KBM-7 (cell line): ENCODE data around the gene SIGLEC10.
"Not testable (repeated sequence)": the region's sequence is repeated elsewhere in the genome, so short reads cannot be mapped to it uniquely, and the experiment has no call there.

Experiments
- DNase-seq: peaks from one replicate; pipeline ENCODE4 v3.0.0-alpha.2; 2015
- in situ Hi-C: fragments of 300-500 bp; cut with MboI; formaldehyde crosslinking; loops from 2 replicates; pipeline ENCODE4 v1.14.3; 2020; ENCODE audit warnings: low sequenced_read_pairs, low pct_unique_long_range_greater_than_20kb, mixed read lengths

Gene SIGLEC10

GRCh38 chr19:51402117-51402516, 15.3 kb downstream of the SIGLEC10 start:
- in situ Hi-C loops: no loop called here
- no peak for DNase-seq

DNA sequence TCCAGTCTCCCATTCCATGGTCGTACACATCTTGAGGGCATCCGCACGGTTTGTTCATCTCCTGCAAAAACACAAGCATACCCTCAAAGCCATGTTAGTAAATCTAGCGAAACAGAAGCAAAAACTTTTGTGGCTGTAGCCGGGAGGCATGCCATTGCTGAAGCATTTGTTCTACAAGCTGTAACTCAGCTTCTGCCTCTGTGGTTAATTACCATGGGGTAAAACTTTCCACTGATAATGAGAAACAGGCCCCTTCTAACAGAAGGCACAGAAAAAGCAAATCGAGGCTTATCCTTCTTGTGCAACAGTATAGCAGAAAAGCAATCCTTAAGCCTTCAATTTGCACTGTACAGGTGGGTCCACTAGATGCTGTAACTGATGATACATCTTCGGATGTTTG, 17.5 kb downstream of the SIGLEC10 start:
- in situ Hi-C loops, DNase-seq: not testable (repeated sequence)

- DNase-seq: no peak
- in situ Hi-C loops: no loop called here
These were observed 18.2 kb downstream of the SIGLEC10 start for GRCh38 chr19:51399231-51399630.

DNA sequence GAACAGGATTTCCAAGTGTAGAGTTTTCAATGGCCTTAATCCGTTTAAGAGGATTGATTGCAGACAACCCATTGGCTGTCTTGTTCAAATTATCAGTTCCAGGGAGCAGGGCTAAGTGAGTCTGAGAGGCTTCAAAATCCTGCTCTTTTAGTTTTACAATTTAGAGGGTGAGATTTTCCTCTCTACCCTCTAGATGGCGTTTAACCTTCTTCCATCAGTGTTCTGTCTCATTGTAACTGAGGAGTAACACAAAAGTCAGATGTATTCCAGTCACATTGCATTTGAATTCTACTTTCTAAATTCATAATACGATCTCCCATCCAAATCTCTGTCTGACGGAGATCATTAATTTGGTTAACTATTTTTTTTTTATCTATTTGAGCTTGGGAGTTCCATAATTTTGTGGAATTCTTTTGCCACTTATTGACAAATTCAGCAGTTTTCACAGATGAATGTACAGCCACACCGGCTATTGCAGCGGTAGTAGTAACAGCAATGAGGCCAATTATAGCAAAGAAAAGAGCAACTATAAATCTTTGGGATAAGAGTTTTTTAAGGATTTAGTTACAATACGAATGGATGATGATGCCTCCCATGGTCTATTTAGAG, 19.2 kb downstream of the SIGLEC10 start:
- DNase-seq: peak; percentile 49
- in situ Hi-C loops: no loop called here

GRCh38 chr19:51397453-51397852, 20.0 kb downstream of the SIGLEC10 start:
- in situ Hi-C loops, DNase-seq: not testable (repeated sequence)

GRCh38 chr19:51396175-51396574, 21.3 kb downstream of the SIGLEC10 start:
- in situ Hi-C loops: no loop called here
- DNase-seq: no peak

DNA sequence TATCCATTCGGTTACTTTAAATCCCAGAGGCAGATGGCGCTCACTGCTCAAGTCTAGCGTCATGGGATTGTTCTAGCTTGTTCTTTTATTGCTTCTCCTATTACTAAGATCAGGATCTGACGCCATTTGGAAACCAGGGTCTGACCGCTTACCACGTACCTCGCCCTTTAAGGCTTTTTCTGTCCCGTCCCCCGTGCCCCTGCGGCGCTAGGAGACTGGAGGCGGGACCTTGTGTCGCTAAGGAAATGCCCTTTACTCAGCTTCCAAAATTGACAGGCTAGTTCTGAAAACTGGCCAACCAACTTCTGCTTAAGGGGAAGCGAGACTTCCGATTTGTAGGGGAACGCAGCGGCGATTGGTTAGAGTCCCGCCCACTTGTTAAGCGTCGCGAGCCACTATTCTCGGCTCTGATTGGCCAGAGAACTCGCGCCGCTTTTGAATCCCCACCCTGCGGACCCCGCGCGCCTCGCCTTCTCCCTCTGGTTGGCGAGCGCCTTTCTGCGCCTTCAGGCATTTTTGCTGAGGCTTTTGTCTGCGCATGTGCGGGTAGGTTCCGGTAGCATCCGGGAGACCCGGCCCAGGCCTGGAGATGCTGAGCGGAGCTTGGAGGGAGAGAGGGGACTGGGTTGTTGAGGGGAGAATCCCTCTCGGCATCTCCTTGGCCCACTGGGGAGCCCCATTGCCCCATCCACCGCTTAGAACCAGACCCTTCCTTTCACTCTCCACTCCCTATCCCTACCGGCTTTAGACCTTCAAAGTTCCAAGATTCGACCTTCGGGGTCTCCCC, 23.2 kb downstream of the SIGLEC10 start:
- in situ Hi-C loops: no loop called here
- DNase-seq: peak; percentile 99

GRCh38 chr19:51392701-51393100, 24.7 kb downstream of the SIGLEC10 start:
- in situ Hi-C loops: no loop called here
- no peak for DNase-seq

- in situ Hi-C loops: no loop called here
- no peak for DNase-seq
These were observed 26.3 kb downstream of the SIGLEC10 start for GRCh38 chr19:51391073-51391611.

GRCh38 chr19:51389143-51389542, 28.3 kb downstream of the SIGLEC10 start:
- in situ Hi-C loops: no loop called here
- DNase-seq: no peak

DNA sequence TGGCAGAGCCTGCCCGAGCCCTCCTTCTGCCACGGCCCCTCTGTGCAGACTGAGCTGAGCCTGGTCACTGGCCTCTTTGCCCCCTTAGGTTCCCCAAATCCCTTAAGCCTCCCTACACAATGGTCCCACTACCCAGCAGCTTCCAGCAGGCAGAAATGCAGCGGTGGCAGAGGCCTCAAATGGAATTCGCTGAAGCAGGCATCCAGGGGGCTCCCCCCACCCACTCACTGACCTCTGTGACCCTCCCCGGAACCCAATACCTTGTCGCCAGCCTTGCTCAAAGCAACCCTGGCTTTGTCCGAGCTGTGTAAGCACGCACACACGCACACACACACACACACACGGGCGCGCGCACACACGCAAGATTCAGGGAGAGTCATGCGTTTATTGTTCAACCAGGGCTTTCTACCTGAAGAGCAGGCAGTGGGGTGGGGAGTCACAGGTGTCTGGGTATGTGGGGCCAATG, 29.5 kb downstream of the SIGLEC10 start, which contains the start of gene LIM2:
TSS of gene LIM2 (minus strand) at position 51 of the 466 bp plus-strand sequence. CDS start 531 bp downstream, outside the sequence.
- no peak for DNase-seq
- in situ Hi-C loops: no loop called here

DNA sequence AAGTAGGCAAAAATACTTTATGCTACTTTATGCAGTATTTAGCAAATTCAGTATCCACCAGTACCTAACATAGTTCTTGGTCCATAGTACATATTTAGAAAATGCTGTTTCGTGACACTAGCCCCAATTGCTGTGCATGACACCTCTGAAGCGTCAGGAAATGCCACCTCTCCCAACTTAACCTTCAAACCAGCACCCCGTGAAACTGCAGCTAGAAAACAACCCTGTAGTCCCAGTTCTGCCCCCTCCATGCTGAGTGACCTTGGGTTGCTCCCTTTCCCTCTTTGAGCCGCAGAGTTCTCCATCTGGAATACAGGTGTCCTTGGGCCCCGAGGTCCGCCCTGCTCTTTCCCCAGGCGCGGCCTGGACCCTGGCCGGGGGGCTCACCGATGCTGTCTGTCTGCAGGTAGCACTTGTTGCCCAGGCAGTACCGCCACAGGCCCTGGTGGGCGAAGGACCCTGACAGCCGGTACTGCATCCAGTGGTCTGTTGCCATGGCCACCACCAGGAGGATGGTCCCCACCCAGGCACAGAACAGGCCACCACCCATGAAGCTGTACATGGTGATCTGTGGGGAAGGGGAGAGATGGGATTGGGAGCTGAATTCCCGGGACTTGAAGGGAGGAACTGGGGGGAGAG, 30.4 kb downstream of the SIGLEC10 start:
- in situ Hi-C loops: no loop called here

GRCh38 chr19:51382004-51382403, 35.4 kb downstream of the SIGLEC10 start:
- in situ Hi-C loops: no loop called here
- DNase-seq: no peak

More for the DNA sequence above, 30.4 kb downstream of the SIGLEC10 start:
- DNase-seq: no peak

DNA sequence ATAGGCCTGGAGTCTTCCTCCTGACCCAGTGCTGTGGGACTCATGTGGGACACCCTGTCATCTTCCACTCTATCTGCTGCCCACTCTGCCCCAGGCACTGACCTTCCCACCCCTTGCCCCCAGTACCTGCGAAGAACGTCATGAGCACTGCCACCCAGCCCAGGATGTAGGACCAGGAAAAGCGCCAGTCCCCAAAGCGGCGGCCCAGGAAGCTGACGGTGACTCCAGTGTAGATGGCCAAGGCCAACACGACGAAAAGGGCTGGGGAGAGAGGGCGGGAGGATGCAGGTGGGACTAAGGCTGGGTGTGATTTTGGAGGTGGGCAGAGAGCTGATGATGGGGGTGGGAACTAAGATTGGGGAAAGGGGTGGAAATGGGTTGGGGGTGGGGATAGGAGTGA, 37.1 kb downstream of the SIGLEC10 start:
- in situ Hi-C loops: no loop called here
- no peak for DNase-seq

DNA sequence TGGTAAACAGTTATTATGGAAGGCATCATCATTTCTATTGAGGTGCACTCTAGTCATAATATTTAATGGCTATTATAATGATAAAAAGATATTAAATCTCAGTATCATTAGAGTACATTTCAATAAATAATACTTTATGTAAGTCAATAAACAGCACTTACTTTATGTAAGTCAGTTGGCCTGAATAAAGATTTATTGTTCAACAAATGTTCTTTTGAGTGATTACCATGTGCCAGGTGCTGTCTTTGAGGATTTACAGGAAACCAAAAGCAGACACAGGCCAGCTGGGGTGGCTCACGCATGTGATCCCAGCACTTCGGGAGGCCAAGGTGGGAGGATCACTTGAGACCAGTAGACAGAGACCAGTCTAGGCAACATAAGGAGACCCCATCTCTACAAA, 40.0 kb downstream of the SIGLEC10 start:
- in situ Hi-C loops: no loop called here
- no peak for DNase-seq

GRCh38 chr19:51375504-51376221, 41.8 kb downstream of the SIGLEC10 start:
- DNase-seq: peak; percentile 37
- in situ Hi-C loops: no loop called here

DNA sequence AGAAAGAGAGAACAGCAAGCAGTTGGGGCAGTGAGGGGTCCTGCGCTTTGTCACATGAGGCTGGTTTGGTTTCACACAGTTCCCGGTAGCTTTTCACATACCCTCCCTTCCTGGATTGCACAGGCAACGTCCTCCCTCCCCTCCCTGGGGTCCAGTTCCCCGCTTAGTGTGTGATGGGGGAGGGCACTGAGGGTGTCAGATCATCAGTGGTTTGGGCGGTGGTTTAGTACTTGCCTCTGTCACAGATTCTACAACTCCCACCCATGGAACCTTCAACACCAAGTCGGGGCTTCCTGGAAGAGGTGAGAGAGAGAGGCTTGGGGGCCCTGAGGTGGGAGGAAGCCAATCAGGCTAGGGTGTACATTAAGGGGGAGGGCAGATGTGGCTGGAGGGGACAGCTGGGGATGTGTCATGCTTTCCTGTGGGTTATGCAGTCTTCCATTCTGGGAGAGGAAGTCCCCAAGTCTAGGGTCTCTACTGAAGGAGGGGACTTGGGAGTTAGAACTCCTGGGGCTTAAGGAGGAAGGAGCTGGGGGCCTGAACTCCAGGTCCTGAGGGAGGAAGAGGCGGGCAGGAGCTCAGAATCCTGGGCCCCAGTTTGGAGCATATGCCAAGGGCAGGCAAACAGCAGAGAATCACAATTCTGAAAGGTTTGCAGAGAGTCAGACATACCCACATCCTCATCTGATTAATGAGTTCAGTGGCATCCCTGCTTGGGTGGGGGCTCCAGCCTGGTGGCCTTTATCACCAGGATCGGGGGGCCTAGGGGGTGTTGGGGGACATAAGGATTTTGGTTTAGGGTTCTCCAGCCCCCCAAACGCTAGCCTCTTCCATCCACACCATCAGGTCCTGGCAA, 44.6 kb downstream of the SIGLEC10 start, which contains the start of gene NKG7:
TSS of gene NKG7 (minus strand) at position 6 of the 856 bp plus-strand sequence. CDS start 119 bp downstream, outside the sequence.
- DNase-seq: peak; percentile 97
- in situ Hi-C loops: no loop called here

GRCh38 chr19:51372021-51372648, 45.3 kb downstream of the SIGLEC10 start:
- in situ Hi-C loops: no loop called here
- no peak for DNase-seq
